ENCODE measurements around the gene SHISA9. TPM values are rescaled to one million over a fixed set of nuclear protein-coding genes. Genes with fewer than 3 reads are reported as not detected.

The SHISA9 gene
- total RNA-seq, 1 experiment from 2014 or later, result not detected

DNA sequence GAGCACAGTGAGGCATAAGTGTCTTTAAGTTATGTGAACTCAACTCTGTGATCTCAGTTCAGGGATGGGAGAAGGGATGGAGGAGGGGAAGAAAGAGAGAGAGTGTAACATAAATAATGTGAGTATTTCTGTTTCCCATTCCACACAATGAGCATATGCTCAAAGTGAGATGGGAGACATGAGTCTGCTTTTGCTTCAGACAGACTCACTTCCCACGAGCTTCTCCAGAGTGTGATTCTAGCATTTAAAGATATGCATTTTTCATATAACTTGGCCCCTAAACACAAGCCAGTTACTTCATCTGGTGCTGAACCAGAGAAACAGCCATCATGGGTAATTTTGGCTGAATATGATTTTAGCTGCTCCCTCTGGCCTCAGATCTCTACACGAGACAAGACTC, 35.0 kb downstream of the SHISA9 start:
- Histone ChIP-seq H3K27me3 (ENCODE audit: low read length) (no peaks in the 10 kb centered on the region), H2AFZ (ENCODE audit: low read length) (no peak overlapping the region), H4K20me1 (ENCODE audit: low read length) (no peaks in the 10 kb centered on the region), H3K36me3 (ENCODE audit: low read depth, low read length) (no peaks in the 10 kb centered on the region), H3K4me2 (ENCODE audit: low read length) (no peak overlapping the region), H3K9ac (ENCODE audit: low read length) (no peak overlapping the region), H3K27ac (ENCODE audit: low read length) (no peak overlapping the region), H3K9me3 (ENCODE audit: low read length) (no peaks in the 10 kb centered on the region), H3K9me2 (replicated peaks; ENCODE audit: low read length) (no peaks in the 10 kb centered on the region), H3F3A (ENCODE audit: low read length, unreplicated experiment) (no peaks in the 10 kb centered on the region), H3K4me1 (ENCODE audit: insufficient read depth, low read length) (no peaks in the 10 kb centered on the region), H3K79me2 (ENCODE audit: low read length) (no peaks in the 10 kb centered on the region), H3K4me3 (ENCODE audit: low read length) (no peak overlapping the region)
- ATAC-seq (no peak), DNase-seq (no peak)
- ChIA-PET POLR2A (ENCODE audit: unreplicated experiment) (no interaction called here), CTCF (no interaction called here)
- TF ChIP-seq EZH2phosphoT487 (IDR thresholded peaks at IDR 0.05; ENCODE audit: borderline replicate concordance, low read length), result no peak
- TF ChIP-seq EZH2 (IDR thresholded peaks at IDR 0.05; ENCODE audit: low read length, unreplicated experiment), result no peak
- no TSS peak for BruUV-seq (replicated peaks)
- intact Hi-C loops (cut with micrococcal nuclease), result no loop called here

GRCh38 chr16:12941896-12942295, 40.5 kb downstream of the SHISA9 start:
- H3K27ac ChIP-seq (ENCODE audit: low read length), result no peak overlapping the region
- H3K4me3 ChIP-seq (ENCODE audit: low read length), result no peak overlapping the region
- no peak overlapping the region for H3K9ac ChIP-seq (ENCODE audit: low read length)
- no peaks in the 10 kb centered on the region for H3K36me3 ChIP-seq (ENCODE audit: low read depth, low read length)
- POLR2A ChIA-PET (ENCODE audit: unreplicated experiment), result no interaction called here
- BruUV-seq (replicated peaks), result no TSS peak
- intact Hi-C loops (cut with micrococcal nuclease), result no loop called here
- ATAC-seq (no peak), DNase-seq (no peak)
- no peaks in the 10 kb centered on the region for H3K79me2 ChIP-seq (ENCODE audit: low read length)
- H3F3A ChIP-seq (ENCODE audit: low read length, unreplicated experiment), result no peaks in the 10 kb centered on the region
- H2AFZ ChIP-seq (ENCODE audit: low read length), result no peak overlapping the region
- H3K9me2 ChIP-seq (replicated peaks; ENCODE audit: low read length), result no peaks in the 10 kb centered on the region
- no peak overlapping the region for H3K4me2 ChIP-seq (ENCODE audit: low read length)
- H3K9me3 ChIP-seq (ENCODE audit: low read length), result no peaks in the 10 kb centered on the region
- H4K20me1 ChIP-seq (ENCODE audit: low read length), result no peaks in the 10 kb centered on the region
- CTCF ChIA-PET, result no interaction called here
- no peaks in the 10 kb centered on the region for H3K27me3 ChIP-seq (ENCODE audit: low read length)
- TF ChIP-seq EZH2phosphoT487 (IDR thresholded peaks at IDR 0.05; ENCODE audit: borderline replicate concordance, low read length) (no peak), EZH2 (IDR thresholded peaks at IDR 0.05; ENCODE audit: low read length, unreplicated experiment) (no peak)
- TF ChIP-seq, protein P1, sequence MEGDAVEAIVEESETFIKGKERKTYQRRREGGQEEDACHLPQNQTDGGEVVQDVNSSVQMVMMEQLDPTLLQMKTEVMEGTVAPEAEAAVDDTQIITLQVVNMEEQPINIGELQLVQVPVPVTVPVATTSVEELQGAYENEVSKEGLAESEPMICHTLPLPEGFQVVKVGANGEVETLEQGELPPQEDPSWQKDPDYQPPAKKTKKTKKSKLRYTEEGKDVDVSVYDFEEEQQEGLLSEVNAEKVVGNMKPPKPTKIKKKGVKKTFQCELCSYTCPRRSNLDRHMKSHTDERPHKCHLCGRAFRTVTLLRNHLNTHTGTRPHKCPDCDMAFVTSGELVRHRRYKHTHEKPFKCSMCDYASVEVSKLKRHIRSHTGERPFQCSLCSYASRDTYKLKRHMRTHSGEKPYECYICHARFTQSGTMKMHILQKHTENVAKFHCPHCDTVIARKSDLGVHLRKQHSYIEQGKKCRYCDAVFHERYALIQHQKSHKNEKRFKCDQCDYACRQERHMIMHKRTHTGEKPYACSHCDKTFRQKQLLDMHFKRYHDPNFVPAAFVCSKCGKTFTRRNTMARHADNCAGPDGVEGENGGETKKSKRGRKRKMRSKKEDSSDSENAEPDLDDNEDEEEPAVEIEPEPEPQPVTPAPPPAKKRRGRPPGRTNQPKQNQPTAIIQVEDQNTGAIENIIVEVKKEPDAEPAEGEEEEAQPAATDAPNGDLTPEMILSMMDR (conservative IDR thresholded peaks at IDR 0.05; ENCODE audit: low read depth, low read length), result no peak
- H3K4me1 ChIP-seq (ENCODE audit: insufficient read depth, low read length), result no peaks in the 10 kb centered on the region

DNA sequence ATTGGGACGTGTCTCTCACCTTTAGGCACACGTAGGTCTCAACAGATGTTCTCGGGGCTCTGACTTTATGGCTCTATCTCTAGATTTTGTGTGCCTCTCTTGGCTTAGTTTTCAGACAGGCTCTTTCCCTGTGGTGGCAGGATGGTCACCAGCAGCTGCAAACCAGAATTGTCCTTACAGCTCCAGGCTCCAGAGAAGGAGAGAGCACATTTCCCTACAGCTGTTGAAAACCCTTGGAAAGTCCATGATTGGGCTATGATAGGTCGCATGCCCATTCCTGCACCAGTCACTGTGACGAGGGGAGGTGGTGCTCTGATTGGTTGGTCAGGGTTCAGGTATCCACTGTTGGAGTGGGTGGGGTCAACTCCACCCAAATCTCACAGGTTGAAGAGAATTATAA, 41.5 kb downstream of the SHISA9 start:
- TF ChIP-seq, protein P1 (conservative IDR thresholded peaks at IDR 0.05; ENCODE audit: low read depth, low read length), result no peak
- Histone ChIP-seq H3K4me1 (ENCODE audit: insufficient read depth, low read length) (no peaks in the 10 kb centered on the region), H3K4me2 (ENCODE audit: low read length) (no peak overlapping the region), H2AFZ (ENCODE audit: low read length) (no peak overlapping the region), H4K20me1 (ENCODE audit: low read length) (no peaks in the 10 kb centered on the region), H3K9me3 (ENCODE audit: low read length) (no peaks in the 10 kb centered on the region), H3K9ac (ENCODE audit: low read length) (no peak overlapping the region), H3K36me3 (ENCODE audit: low read depth, low read length) (no peaks in the 10 kb centered on the region), H3K4me3 (ENCODE audit: low read length) (no peak overlapping the region), H3K79me2 (ENCODE audit: low read length) (no peaks in the 10 kb centered on the region), H3F3A (ENCODE audit: low read length, unreplicated experiment) (no peaks in the 10 kb centered on the region), H3K27me3 (ENCODE audit: low read length) (no peaks in the 10 kb centered on the region), H3K27ac (ENCODE audit: low read length) (no peak overlapping the region), H3K9me2 (replicated peaks; ENCODE audit: low read length) (no peaks in the 10 kb centered on the region)
- ChIA-PET POLR2A (ENCODE audit: unreplicated experiment) (no interaction called here), CTCF (no interaction called here)
- no peak for DNase-seq
- no TSS peak for BruUV-seq (replicated peaks)
- no peak for ATAC-seq
- intact Hi-C loops (cut with micrococcal nuclease), result no loop called here
